HepG2 (cell line): ENCODE results near the gene PGC. TPM values are rescaled to one million over a fixed set of nuclear protein-coding genes. Genes with fewer than 3 reads are reported as not detected.

Source experiments
- CBX2 ChIP-seq, 2 experiments: fragments of 200-600 bp in 1 of 2; sonication (generic); formaldehyde crosslinking in 1 of 2; IDR thresholded peaks; 2 replicates each; pipeline versions ENCODE4 v1.7.0 to v1.8.1; 2018 to 2022; ENCODE audit warnings: low read depth in 2 of 2, low read length in 1 of 2, mild to moderate bottlenecking in 1 of 2, missing genetic modification reagents in 1 of 2
- NFATC3 ChIP-seq: sonication (generic); formaldehyde crosslinking; IDR thresholded peaks from 2 replicates; pipeline ENCODE4 v1.5.1; 2020; ENCODE audit warnings: mild to moderate bottlenecking, missing genetic modification reagents
- PATZ1 ChIP-seq: sonication (generic); formaldehyde crosslinking; IDR thresholded peaks from 2 replicates; pipeline ENCODE4 v1.4.0; 2020; ENCODE audit warnings: missing genetic modification reagents
- RAD21 ChIP-seq: fragments of 450-650 bp; formaldehyde crosslinking; IDR thresholded peaks from 2 replicates; pipeline ENCODE4 v1.5.0; 2020; ENCODE audit warnings: mild to moderate bottlenecking
- SIX4 ChIP-seq: sonication (generic); formaldehyde crosslinking; IDR thresholded peaks from 2 replicates; pipeline ENCODE4 v1.4.0; 2020; ENCODE audit warnings: missing genetic modification reagents
- TCF7L2 ChIP-seq: IDR thresholded peaks from 2 replicates; pipeline ENCODE4 v1.6.1; 2011; ENCODE audit warnings: mild to moderate bottlenecking, low read depth, low read length, moderate library complexity
- ZBTB33 ChIP-seq: sonication (generic); formaldehyde crosslinking; IDR thresholded peaks from 2 replicates; pipeline ENCODE4 v1.4.0; 2020; ENCODE audit warnings: missing genetic modification reagents
- ZNF556 ChIP-seq: sonication (generic); formaldehyde crosslinking; IDR thresholded peaks from 2 replicates; pipeline ENCODE4 v1.4.0; 2020; ENCODE audit warnings: mild to moderate bottlenecking, missing genetic modification reagents, borderline replicate concordance
- ZNF710 ChIP-seq: sonication (generic); formaldehyde crosslinking; IDR thresholded peaks from 2 replicates; pipeline ENCODE4 v1.5.0; 2020; ENCODE audit warnings: mild to moderate bottlenecking, missing genetic modification reagents, borderline replicate concordance
- ZNF788 ChIP-seq: sonication (generic); formaldehyde crosslinking; IDR thresholded peaks from 2 replicates; pipeline ENCODE4 v1.5.0; 2020; ENCODE audit warnings: mild to moderate bottlenecking, missing genetic modification reagents, borderline replicate concordance
- ZNF790 ChIP-seq: sonication (generic); formaldehyde crosslinking; IDR thresholded peaks from 2 replicates; pipeline ENCODE4 v1.8.0; 2022; ENCODE audit warnings: missing genetic modification reagents, mild to moderate bottlenecking, borderline replicate concordance
- polyA plus RNA-seq, 8 experiments: library from polyadenylated mRNA; depleted of rRNA in 3 of 8; stranded (reverse) in 7 of 8; unstranded in 1 of 8; fragments of >200 nt; fragmentation: Illumina TruSeq in 4 of 8; extraction: Trizol in 4 of 8; gene quantifications; 2 replicates each; pipeline versions ENCODE4 v1.2.1 to v1.2.3, GENCODE V29; 2011 to 2016; ENCODE audit warnings: low read depth in 4 of 8, missing spikeins in 1 of 8, mixed read lengths in 1 of 8; ENCODE audit not compliant: insufficient read depth in 1 of 8
- total RNA-seq, 5 experiments: library from RNA; depleted of rRNA; stranded (reverse); fragments of >200 nt; fragmentation: Illumina TruSeq; extraction: Trizol; gene quantifications; 2 replicates each; pipeline ENCODE4 v1.2.3, GENCODE V29; 2016; ENCODE audit warnings: low read depth in 1 of 5

Gene PGC
- total and polyA plus RNA-seq, 2 of the 13 experiments (the other 11 are each of a cell fraction or from before 2014, with no cell fraction given), result 426 to 502 TPM

- no peak for TF ChIP-seq ZNF710 (CRISPR knock-in tag)
- TF ChIP-seq TCF7L2, result no peak
- peak; percentile 93 for TF ChIP-seq PATZ1
- TF ChIP-seq CBX2 (IDR thresholded peaks at IDR 0.05; ENCODE audit: low read depth, low read length), result no peak
- TF ChIP-seq CBX2 (CRISPR knock-in tag; IDR thresholded peaks at IDR 0.05; ENCODE audit: low read depth), result no peak
- 0 out of 2 replicates have a peak, but pooled peaks have one; percentile 18 for TF ChIP-seq SIX4 (CRISPR knock-in tag)
- TF ChIP-seq ZNF790, result peak; percentile 74; the same call in 1 of the 2 replicates
- 0 out of 2 replicates have a peak, but pooled peaks have one; percentile 19 for TF ChIP-seq ZNF556 (CRISPR knock-in tag)
- TF ChIP-seq ZBTB33 (CRISPR knock-in tag), result no peak
- TF ChIP-seq ZNF788, result peak; percentile 79; the same call in 1 of the 2 replicates
- no peak for TF ChIP-seq NFATC3 (CRISPR knock-in tag)
- TF ChIP-seq RAD21, result no peak
Observed at GRCh38 chr6:41728073-41728936, 18.9 kb downstream of the PGC start (continued).
